K562 (cell line): ENCODE results near the gene NOM1. TPM values are rescaled to one million over a fixed set of nuclear protein-coding genes. Genes with fewer than 3 reads are reported as not detected.
A peak's percentile ranks its signal among the peaks of the same experiment; 100 is the strongest.

Experiments used
- BRF1 ChIP-seq: IDR thresholded peaks from 3 replicates; pipeline ENCODE4 v1.6.1; 2011; ENCODE audit warnings: borderline replicate concordance, mild to moderate bottlenecking; ENCODE audit not compliant: insufficient read length; ENCODE audit errors: extremely low read depth
- BRF2 ChIP-seq: IDR thresholded peaks from 3 replicates; pipeline ENCODE4 v1.6.1; 2011; ENCODE audit warnings: borderline replicate concordance, mild to moderate bottlenecking; ENCODE audit not compliant: insufficient read length, insufficient read depth
- CTCF ChIP-seq, 3 experiments: IDR thresholded peaks in 2 of 3; conservative IDR thresholded peaks in 1 of 3; 2 replicates each; pipeline ENCODE4 v1.5.1; 2011 to 2012; ENCODE audit warnings: low read length in 3 of 3, mild to moderate bottlenecking in 3 of 3, control low read depth in 2 of 3, improper control_type of control experiment in 1 of 3, inconsistent platforms in 1 of 3, low read depth in 1 of 3, mixed read lengths in 1 of 3, moderate library complexity in 1 of 3; ENCODE audit not compliant: insufficient read depth in 2 of 3
- DACH1 ChIP-seq: fragments of 450-650 bp; IDR thresholded peaks from 2 replicates; pipeline ENCODE4 v1.6.1; 2018; ENCODE audit not compliant: partially characterized antibody
- E2F4 ChIP-seq: sonication (generic); formaldehyde crosslinking; IDR thresholded peaks from 2 replicates; pipeline ENCODE4 v1.8.0; 2022; ENCODE audit warnings: mild to moderate bottlenecking, low read depth, missing genetic modification reagents
- FOXJ3 ChIP-seq: sonication (generic); formaldehyde crosslinking; IDR thresholded peaks from 2 replicates; pipeline ENCODE4 v1.4.0; 2020; ENCODE audit warnings: mild to moderate bottlenecking, missing genetic modification reagents
- HNRNPLL ChIP-seq: fragments of 200-400 bp; formaldehyde crosslinking; IDR thresholded peaks from 2 replicates; pipeline ENCODE4 v1.6.1; 2017; ENCODE audit warnings: low read length, low read depth, mild to moderate bottlenecking; ENCODE audit not compliant: poor library complexity, severe bottlenecking
- KLF6 ChIP-seq: fragments of 250-450 bp; sonication (Bioruptor Pico); IDR thresholded peaks from 2 replicates; pipeline ENCODE4 v1.4.0; 2020; ENCODE audit warnings: mild to moderate bottlenecking, moderate library complexity, borderline replicate concordance
- L3MBTL2 ChIP-seq: fragments of 450-650 bp; IDR thresholded peaks from 2 replicates; pipeline ENCODE4 v1.6.1; 2016; ENCODE audit warnings: mild to moderate bottlenecking, moderate library complexity
- MCM2 ChIP-seq: fragments of 450-650 bp; IDR thresholded peaks from 2 replicates; pipeline ENCODE4 v1.6.1; 2017; ENCODE audit warnings: low read depth, mild to moderate bottlenecking
- MCM5 ChIP-seq: fragments of 450-650 bp; IDR thresholded peaks from 2 replicates; pipeline ENCODE4 v1.6.1; 2016; ENCODE audit warnings: low read depth
- MTA2 ChIP-seq: fragments of 450-650 bp; IDR thresholded peaks from 2 replicates; pipeline ENCODE4 v1.6.1; 2016; ENCODE audit warnings: low read depth
- NCOA4 ChIP-seq: fragments of 450-650 bp; IDR thresholded peaks from 2 replicates; pipeline ENCODE4 v1.6.1; 2018; ENCODE audit warnings: mild to moderate bottlenecking; ENCODE audit not compliant: partially characterized antibody
- PCBP1 ChIP-seq: fragments of 200-400 bp; formaldehyde crosslinking; IDR thresholded peaks from 2 replicates; pipeline ENCODE4 v1.6.1; 2018; ENCODE audit warnings: mild to moderate bottlenecking, low read depth, low read length; ENCODE audit not compliant: poor library complexity, severe bottlenecking
- PPARD ChIP-seq: fragments of 250-450 bp; sonication (Bioruptor Pico); IDR thresholded peaks from 2 replicates; pipeline ENCODE4 v1.8.0; 2022; ENCODE audit warnings: inconsistent platforms, mild to moderate bottlenecking, moderate library complexity
- PTBP1 ChIP-seq: fragments of 200-400 bp; formaldehyde crosslinking; IDR thresholded peaks from 2 replicates; pipeline ENCODE4 v1.6.1; 2017; ENCODE audit warnings: low read depth, low read length
- SREBF2 ChIP-seq: sonication (generic); formaldehyde crosslinking; IDR thresholded peaks from 2 replicates; pipeline ENCODE4 v1.4.0; 2020; ENCODE audit warnings: mild to moderate bottlenecking, missing genetic modification reagents
- TFAP4 ChIP-seq: sonication (generic); formaldehyde crosslinking; IDR thresholded peaks from 2 replicates; pipeline ENCODE4 v1.8.0; 2022; ENCODE audit warnings: missing genetic modification reagents, mild to moderate bottlenecking, moderate library complexity, borderline replicate concordance
- ZEB2 ChIP-seq: fragments of 450-650 bp; IDR thresholded peaks from 2 replicates; pipeline ENCODE4 v1.6.1; 2016
- ZNF263 ChIP-seq: sonication (generic); formaldehyde crosslinking; IDR thresholded peaks from 2 replicates; pipeline ENCODE4 v1.8.0; 2022; ENCODE audit warnings: mild to moderate bottlenecking, missing genetic modification reagents, borderline replicate concordance
- ZNF3 ChIP-seq: fragments of 250-450 bp; sonication (Bioruptor Pico); IDR thresholded peaks from 2 replicates; pipeline ENCODE4 v1.5.0; 2021; ENCODE audit warnings: mild to moderate bottlenecking, moderate library complexity
- ZNF507 ChIP-seq: conservative IDR thresholded peaks from 2 replicates; pipeline ENCODE4 v1.6.1; 2017; ENCODE audit warnings: missing genetic modification characterization, missing compliant biosample characterization
- ZNF696 ChIP-seq: fragments of 250-450 bp; sonication (Bioruptor Pico); conservative IDR thresholded peaks from 2 replicates; pipeline ENCODE4 v1.4.0; 2020; ENCODE audit warnings: mild to moderate bottlenecking, moderate library complexity
- ZNF699 ChIP-seq: fragments of 250-450 bp; sonication (Bioruptor Pico); IDR thresholded peaks from 2 replicates; pipeline ENCODE4 v1.8.0; 2021; ENCODE audit warnings: mild to moderate bottlenecking, moderate library complexity; ENCODE audit not compliant: insufficient replicate concordance
- polyA plus RNA-seq, 8 experiments: library from polyadenylated mRNA; depleted of rRNA in 4 of 8; stranded (reverse) in 5 of 8; unstranded in 3 of 8; fragments of >200 nt; fragmentation: Nextera tagmentation in 2 of 8; fragmentation: Illumina TruSeq in 1 of 8; extraction: Ambion mirVana in 2 of 8; extraction: Trizol in 1 of 8; gene quantifications; 2 replicates each; pipeline versions ENCODE4 v1.2.1 to v1.2.3, GENCODE V29; 2011 to 2014; ENCODE audit warnings: inconsistent platforms in 1 of 8, missing spikeins in 1 of 8
- total RNA-seq, 7 experiments: library from RNA; depleted of rRNA in 6 of 7; stranded (reverse); fragments of >200 nt in 6 of 7; fragmentation: Illumina TruSeq in 2 of 7; extraction: Trizol in 2 of 7; gene quantifications; 2 replicates each; pipeline versions ENCODE4 v1.2.1 to v1.2.3, GENCODE V29; 2011 to 2021; ENCODE audit warnings: low replicate concordance in 1 of 7

The NOM1 gene
- total and polyA plus RNA-seq, 9 of the 15 experiments (the other 6 are each of a cell fraction or from before 2014, with no cell fraction given), result 6.8 to 47.3 (median 37.4) TPM

- TF ChIP-seq FOXJ3 (CRISPR knock-in tag) (no peak), MCM5 (no peak), BRF1 (no peak), HNRNPLL (no peak), SREBF2 (CRISPR knock-in tag) (no peak), CTCF (IDR thresholded peaks at IDR 0.05 in 2 of 3, conservative IDR thresholded peaks at IDR 0.05 in 1 of 3; ENCODE audit: insufficient read depth in 2 of 3, low read depth in 1 of 3, low read length in 3 of 3) (no peak), ZNF699 (CRISPR knock-in tag) (no peak), ZEB2 (0 out of 2 replicates have a peak, but pooled peaks have one; percentile 12), PTBP1 (no peak), KLF6 (CRISPR knock-in tag) (no peak), L3MBTL2 (peak; percentile 91), ZNF3 (CRISPR knock-in tag) (no peak), ZNF696 (CRISPR knock-in tag) (no peak), ZNF263 (CRISPR knock-in tag) (no peak), TFAP4 (no peak; the same call in 1 of the 2 replicates), PCBP1 (no peak), ZNF507 (tag) (no peak), PPARD (CRISPR knock-in tag) (no peak), BRF2 (no peak), E2F4 (no peak), DACH1 (no peak), NCOA4 (no peak), MCM2 (no peak), MTA2 (no peak)
Measured at GRCh38 chr7:156999958-157000726, 50.6 kb downstream of the NOM1 start (continued).
